Urinary bladder (tissue), 4 donors: ENCODE results near the gene DNAJC27. TPM values are rescaled to one million over a fixed set of nuclear protein-coding genes. Genes with fewer than 3 reads are reported as not detected.

ENCODE experiments used
- DNase-seq: peaks from one replicate; pipeline ENCODE4 v3.0.0-alpha.2; 2015; ENCODE audit errors: extremely low spot score
- H3K27ac ChIP-seq: one replicate; pipeline ENCODE4 v1.5.1; 2013; ENCODE audit warnings: low read depth, mild to moderate bottlenecking, moderate library complexity
- H3K36me3 ChIP-seq: one replicate; pipeline ENCODE4 v1.6.1; 2013; ENCODE audit warnings: mild to moderate bottlenecking, moderate library complexity; ENCODE audit not compliant: insufficient read depth
- H3K4me1 ChIP-seq: one replicate; pipeline ENCODE4 v1.6.1; 2013; ENCODE audit warnings: mild to moderate bottlenecking, moderate library complexity; ENCODE audit not compliant: insufficient read depth
- H3K4me3 ChIP-seq: one replicate; pipeline ENCODE4 v1.5.1; 2013; ENCODE audit warnings: low read depth, low read length
- WGBS: extraction: QIAGEN DNeasy Blood & Tissue Kit; methylation state at CpG from one replicate; pipeline ENCODE4 v1.1.7; 2013; 5-methylcytosine and 5-hydroxymethylcytosine counted together
- polyA plus RNA-seq: library from polyadenylated mRNA; stranded (reverse); fragments of 200-250 nt; gene quantifications from one replicate; pipeline ENCODE4 v1.2.3, GENCODE V29; 2013
- small RNA-seq: library from RNA; depleted of rRNA; stranded (forward); fragments of <200 nt; gene quantifications from one replicate; pipeline ENCODE3, GENCODE V24; 2014
- total RNA-seq: library from RNA; depleted of rRNA; stranded (reverse); fragments of >200 nt; gene quantifications from one replicate; pipeline ENCODE4 v1.2.3, GENCODE V29; 2014
- donor health status: healthy with polysubstance abuse.
- donor health status: healthy.

Gene DNAJC27
- total and polyA plus RNA-seq, 2 donors, result 6.3 to 13.3 TPM

DNA sequence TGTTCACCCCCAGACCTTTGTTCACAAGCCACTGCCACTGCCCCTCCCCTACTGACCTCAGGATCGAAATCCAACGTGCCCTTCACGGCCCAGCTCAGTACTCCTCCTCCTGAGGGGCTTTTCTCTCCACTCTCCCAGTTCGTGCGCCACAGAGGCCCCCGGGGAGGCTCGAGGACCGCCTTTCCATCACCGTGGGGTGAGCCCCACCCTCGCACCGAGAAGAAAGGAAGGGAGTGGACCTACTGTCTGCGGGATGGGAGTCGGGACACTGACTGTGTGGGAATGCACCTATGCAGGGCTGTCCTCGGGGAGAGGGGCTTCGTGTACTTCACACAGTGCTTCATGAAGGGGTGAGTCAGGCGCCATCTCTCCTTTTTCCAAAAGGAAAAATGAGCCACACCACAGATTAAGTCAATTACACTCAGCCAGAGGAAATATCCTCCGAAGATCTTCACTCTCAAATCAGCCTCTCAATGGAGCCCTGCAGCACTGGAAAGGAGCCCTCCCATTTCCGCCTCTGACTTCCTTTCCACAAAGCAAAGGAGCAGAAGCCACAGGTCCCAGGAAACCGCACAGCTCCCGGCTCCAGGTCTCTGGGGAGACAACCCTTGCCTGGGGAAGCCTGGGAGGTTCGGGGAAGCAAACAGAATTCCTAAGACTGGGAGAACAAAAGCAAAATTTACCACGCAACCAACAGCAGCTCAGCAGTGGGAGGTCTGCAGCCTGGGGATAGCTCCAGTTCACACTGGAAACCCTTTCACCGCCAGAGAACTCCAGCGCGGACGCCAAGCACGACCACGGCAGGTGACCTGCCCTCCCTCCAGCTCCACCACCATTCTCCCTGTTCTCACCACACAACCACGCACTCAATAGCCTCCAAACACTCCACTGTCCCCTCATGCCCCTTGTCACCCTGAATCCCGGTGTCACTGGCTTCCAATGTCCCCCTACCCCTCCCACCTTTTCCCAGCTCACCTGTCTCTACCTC lies 73.3 kb downstream of the DNAJC27 start:
- 86% methylated on average over 30 of the region's 30 CpGs for WGBS
- H3K36me3 ChIP-seq, result no peaks in the 10 kb centered on the region
- H3K4me1 ChIP-seq, result no peaks in the 10 kb centered on the region
- H3K4me3 ChIP-seq, result no peak overlapping the region
- no peak overlapping the region for H3K27ac ChIP-seq
- no peak for DNase-seq

GRCh38 chr2:24894750-24895149 lies 77.0 kb downstream of the DNAJC27 start:
- DNase-seq, result no peak
- H3K27ac ChIP-seq, result no peak overlapping the region
- no peak overlapping the region for H3K4me3 ChIP-seq
- 59% methylated on average over 3 of the region's 3 CpGs for WGBS
- H3K4me1 ChIP-seq, result no peaks in the 10 kb centered on the region
- peaks cover 1% of the 10 kb centered on the region for H3K36me3 ChIP-seq

- no peak overlapping the region for H3K27ac ChIP-seq
- H3K4me3 ChIP-seq, result no peak overlapping the region
- H3K4me1 ChIP-seq, result no peaks in the 10 kb centered on the region
- 50% methylated on average over 3 of the region's 3 CpGs for WGBS
- H3K36me3 ChIP-seq, result peaks cover 1% of the 10 kb centered on the region
- no peak for DNase-seq
These were observed 77.8 kb downstream of the DNAJC27 start for GRCh38 chr2:24893934-24894333.

Small RNAs within 50 kb of the gene (small RNA-seq; reads per million reads assigned to genes)
- gene AC013267.1 (not detected), gene RF00016 (not detected), gene RF00019 (not detected)

Other genes starting within 250 kb of the DNAJC27 start
- gene PTRHD1, start 178.6 kb downstream of the DNAJC27 start, total RNA-seq, result 25.3 TPM
- gene PTRHD1, start 178.6 kb downstream of the DNAJC27 start, polyA plus RNA-seq, result 17.1 TPM
- 13.4 TPM for gene CENPO, start 178.5 kb downstream of the DNAJC27 start, total RNA-seq
- gene CENPO, start 178.5 kb downstream of the DNAJC27 start, polyA plus RNA-seq, result 2.4 TPM
- gene ADCY3, start 51.7 kb downstream of the DNAJC27 start, total RNA-seq, result 28.3 TPM
- 65.2 TPM for gene ADCY3, start 51.7 kb downstream of the DNAJC27 start, polyA plus RNA-seq
- gene EFR3B, start 70.1 kb upstream of the DNAJC27 start, total RNA-seq, result 3.8 TPM
- gene EFR3B, start 70.1 kb upstream of the DNAJC27 start, polyA plus RNA-seq, result 0.51 TPM
- 1.5 TPM for gene POMC, start 196.6 kb upstream of the DNAJC27 start, total RNA-seq
- gene POMC, start 196.6 kb upstream of the DNAJC27 start, polyA plus RNA-seq, result 4.1 TPM